ENCODE results near the gene MEF2C. TPM values are rescaled to one million over a fixed set of nuclear protein-coding genes. Genes with fewer than 3 reads are reported as not detected.

The MEF2C gene
- polyA plus RNA-seq, 3 donors = 3.3 to 15.6 (median 14.3) TPM

- WGBS, 3 donors = 84 to 93% (median 87%) methylated on average over 3 of the region's 3 CpGs
- no peak overlapping the region for H3K27ac ChIP-seq (ENCODE audit: low read depth, low read length)
These were observed 126.0 kb downstream of the MEF2C start for GRCh38 chr5:88756953-88757352.

DNA sequence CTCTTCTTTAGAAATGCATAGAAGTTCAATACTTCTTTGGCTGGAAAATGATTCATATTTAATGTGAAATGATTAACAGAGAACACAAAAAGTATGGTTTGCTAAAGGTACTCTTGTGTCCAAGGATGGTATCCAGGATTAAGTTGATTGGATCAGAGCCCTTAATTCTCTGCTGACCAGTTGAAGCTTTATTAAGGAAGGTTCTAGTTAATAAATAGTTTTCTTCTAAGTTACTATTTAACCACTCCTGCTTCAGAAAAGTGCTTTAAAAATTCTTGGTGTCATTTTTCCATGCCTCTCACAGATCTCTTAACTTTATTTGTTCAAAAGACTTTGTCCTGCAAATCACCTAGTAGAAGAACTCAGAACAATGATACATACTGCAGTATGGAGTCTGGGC, 134.3 kb downstream of the MEF2C start:
- H3K27ac ChIP-seq (ENCODE audit: low read depth, low read length) = no peak overlapping the region

GRCh38 chr5:88746438-88746882, 136.5 kb downstream of the MEF2C start:
- H3K27ac ChIP-seq (ENCODE audit: low read depth, low read length) = no peak overlapping the region
- 83 to 90% (median 88%) methylated on average over 3 of the region's 3 CpGs for WGBS, 3 donors

DNA sequence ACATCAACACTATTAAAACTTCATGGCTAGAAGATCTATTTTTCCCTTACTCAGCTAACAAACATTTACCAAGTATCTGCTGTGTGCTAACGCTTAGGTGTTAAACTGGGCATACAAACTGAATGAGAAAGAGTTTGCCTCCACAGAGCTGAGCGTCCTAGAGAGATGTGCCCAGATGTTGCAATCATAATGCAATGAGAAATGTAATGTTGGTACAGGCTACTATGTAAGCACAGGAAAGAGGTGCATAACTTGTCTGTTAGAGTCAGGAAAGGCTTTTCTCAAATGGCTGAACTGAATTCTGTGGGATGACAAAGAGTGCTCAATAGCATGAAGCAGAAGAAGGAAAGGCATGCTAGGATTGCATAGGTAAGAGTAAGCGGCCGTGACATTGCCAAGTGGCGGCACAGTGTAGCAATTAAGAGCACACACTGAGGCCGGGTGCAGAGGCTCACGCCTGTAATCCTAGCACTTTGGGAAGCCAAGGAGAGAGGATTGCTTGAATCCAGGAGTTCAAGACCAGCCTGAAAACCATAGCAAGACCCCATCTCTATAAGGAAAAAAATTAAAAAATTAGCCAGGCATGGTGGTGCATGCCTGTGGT, 137.8 kb downstream of the MEF2C start:
- 54 to 88% (median 74%) methylated on average over 7 of the region's 7 CpGs for WGBS, 3 donors
- H3K27ac ChIP-seq (ENCODE audit: low read depth, low read length) = no peak overlapping the region

- H3K27ac ChIP-seq (ENCODE audit: low read depth, low read length) = no peak overlapping the region
- 24 to 37% (median 24%) methylated on average over 2 of the region's 2 CpGs for WGBS, 3 donors
These were observed 139.7 kb downstream of the MEF2C start for GRCh38 chr5:88743231-88743834.

GRCh38 chr5:88741964-88742363, 141.0 kb downstream of the MEF2C start:
- 53 to 71% (median 55%) methylated on average over 1 of the region's 1 CpG for WGBS, 3 donors
- no peak overlapping the region for H3K27ac ChIP-seq (ENCODE audit: low read depth, low read length)

GRCh38 chr5:88740604-88741185, 142.3 kb downstream of the MEF2C start:
- WGBS, 3 donors = 61 to 77% (median 63%) methylated on average over 5 of the region's 5 CpGs
- no peak overlapping the region for H3K27ac ChIP-seq (ENCODE audit: low read depth, low read length)

- H3K27ac ChIP-seq (ENCODE audit: low read depth, low read length) = no peak overlapping the region
- 83 to 98% (median 95%) methylated on average over 1 of the region's 2 CpGs for WGBS, 3 donors
These were observed 146.5 kb downstream of the MEF2C start for GRCh38 chr5:88736494-88736893.

DNA sequence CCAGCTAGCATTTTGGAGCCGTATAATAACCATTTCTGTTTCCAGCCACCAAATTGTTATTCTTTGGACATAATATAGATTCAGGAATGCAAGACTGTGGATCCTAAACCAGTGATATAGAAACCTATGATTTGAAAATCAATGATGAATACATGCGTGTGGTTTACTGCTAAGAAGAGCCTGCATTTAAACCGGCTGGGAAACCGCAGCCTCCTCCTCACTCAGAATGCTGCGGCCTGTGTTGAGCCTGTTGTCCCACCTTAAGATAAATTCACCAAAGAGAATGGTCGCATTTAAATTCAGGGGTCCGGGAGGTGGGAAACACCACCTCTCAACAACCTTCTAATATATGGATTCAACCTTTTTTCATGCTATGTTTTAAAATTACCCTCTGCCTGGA, 148.0 kb downstream of the MEF2C start:
- H3K27ac ChIP-seq (ENCODE audit: low read depth, low read length) = no peak overlapping the region
- 77 to 85% (median 83%) methylated on average over 7 of the region's 7 CpGs for WGBS, 3 donors

- no peak overlapping the region for H3K27ac ChIP-seq (ENCODE audit: low read depth, low read length)
- WGBS, 3 donors = 37 to 55% (median 53%) methylated on average over 6 of the region's 6 CpGs
These were observed 148.8 kb downstream of the MEF2C start for GRCh38 chr5:88734191-88734640.

DNA sequence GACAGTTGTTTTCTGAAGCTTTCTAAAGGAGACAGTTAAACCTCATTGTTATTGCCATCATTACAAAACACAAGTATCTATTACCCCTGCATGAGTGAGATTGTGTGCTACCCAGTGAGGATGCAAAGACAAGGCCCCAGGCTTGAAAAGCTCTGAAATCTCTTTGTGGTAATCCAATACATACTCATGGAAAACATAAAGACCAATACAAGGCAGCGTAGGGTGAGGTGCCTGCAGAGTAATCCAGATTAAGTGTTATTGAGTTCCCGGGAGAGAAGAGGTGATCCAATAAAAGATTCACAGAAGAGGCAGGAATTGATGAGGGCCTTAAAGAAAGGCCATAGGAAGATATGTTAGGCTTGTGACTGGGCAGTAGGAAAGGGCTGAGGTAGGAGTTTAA, 150.1 kb downstream of the MEF2C start:
- no peak overlapping the region for H3K27ac ChIP-seq (ENCODE audit: low read depth, low read length)
- WGBS, 3 donors = 92 to 94% (median 92%) methylated on average over 2 of the region's 2 CpGs

DNA sequence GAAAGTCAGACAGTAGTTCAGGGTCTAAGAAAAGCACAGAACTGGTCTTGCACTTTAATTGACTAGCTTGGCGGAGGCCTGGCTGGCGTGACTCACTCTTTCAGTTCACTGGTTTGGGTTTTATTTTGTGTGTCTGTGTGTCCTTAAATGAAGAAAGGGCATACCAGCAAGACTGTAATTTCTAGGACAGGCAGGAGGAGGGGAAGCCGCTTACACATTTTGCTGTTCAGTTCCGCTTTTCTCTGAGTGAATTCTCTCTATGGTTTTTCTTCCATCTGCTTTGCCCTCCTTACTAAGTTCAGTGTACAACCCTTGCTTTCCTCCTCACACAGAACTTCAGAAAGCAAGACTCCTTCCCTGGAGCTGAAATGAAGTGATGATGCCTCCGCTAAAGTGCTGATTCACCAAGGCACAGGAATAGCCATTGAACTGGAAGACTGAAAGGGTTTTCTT, 150.8 kb downstream of the MEF2C start:
- 47 to 91% (median 57%) methylated on average over 5 of the region's 5 CpGs for WGBS, 3 donors
- no peak overlapping the region for H3K27ac ChIP-seq (ENCODE audit: low read depth, low read length)

DNA sequence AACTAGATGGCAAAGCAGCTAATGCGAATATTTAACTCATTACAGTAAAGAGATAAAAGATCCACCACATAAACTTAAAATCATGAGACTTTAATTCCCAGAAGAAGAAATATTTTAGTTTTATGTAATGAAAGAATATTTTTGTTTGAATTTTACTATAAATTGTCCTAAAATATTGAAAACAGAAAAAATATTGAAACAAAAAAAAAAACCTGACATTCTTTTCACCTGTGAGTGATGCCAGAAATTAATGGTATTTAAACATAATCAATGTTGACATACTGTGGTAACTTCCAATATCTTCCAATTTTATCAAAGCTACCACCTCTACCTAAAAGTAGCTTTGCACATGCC, 153.2 kb downstream of the MEF2C start:
- 7 to 15% (median 10%) methylated on average over 1 of the region's 1 CpG for WGBS, 3 donors
- H3K27ac ChIP-seq (ENCODE audit: low read depth, low read length) = no peak overlapping the region

- WGBS, 3 donors = 68 to 79% (median 75%) methylated on average over 5 of the region's 5 CpGs
- H3K27ac ChIP-seq (ENCODE audit: low read depth, low read length) = no peak overlapping the region
These were observed 153.7 kb downstream of the MEF2C start for GRCh38 chr5:88729084-88729828.

GRCh38 chr5:88727705-88728313, 155.2 kb downstream of the MEF2C start:
- H3K27ac ChIP-seq (ENCODE audit: low read depth, low read length) = no peak overlapping the region
- WGBS, 3 donors = 37 to 39% (median 38%) methylated on average over 3 of the region's 3 CpGs

DNA sequence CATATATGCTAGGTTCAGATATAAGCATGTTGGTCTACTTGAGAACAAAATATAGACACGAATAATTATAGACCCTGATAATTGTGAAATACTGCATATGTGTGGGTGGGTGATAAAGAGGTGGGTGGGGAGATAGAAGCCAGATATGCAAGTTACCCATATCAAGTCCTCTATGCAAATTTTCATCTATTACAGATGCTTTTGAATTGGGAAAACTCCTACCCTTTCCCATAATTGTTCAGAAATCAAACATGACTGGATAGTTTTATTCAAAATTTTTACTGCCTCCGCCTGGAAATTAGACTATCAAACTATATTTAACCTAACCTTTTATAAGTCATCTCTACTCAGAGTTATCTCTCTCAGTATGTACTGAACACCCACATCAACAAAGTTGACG, 157.5 kb downstream of the MEF2C start:
- no peak overlapping the region for H3K27ac ChIP-seq (ENCODE audit: low read depth, low read length)
- WGBS, 3 donors = 68 to 90% (median 78%) methylated on average over 3 of the region's 3 CpGs

DNA sequence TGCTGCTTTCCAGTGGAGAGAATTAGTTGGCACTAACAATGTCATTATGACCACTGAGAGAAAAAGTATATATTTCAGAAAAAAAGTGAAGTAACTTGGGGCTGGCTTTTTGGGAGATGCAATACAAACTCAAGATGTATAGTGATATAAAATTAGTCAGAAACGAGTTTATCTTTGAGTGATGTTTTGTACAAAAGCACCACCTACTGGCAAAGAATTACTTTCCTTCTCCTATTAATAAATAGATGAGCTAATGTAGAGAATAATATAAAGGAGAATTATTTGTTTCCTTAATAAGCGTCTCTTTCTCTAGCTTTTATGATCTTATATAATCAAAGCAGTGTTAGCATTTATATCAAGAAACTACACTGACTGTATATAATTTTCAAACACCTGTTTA, 158.8 kb downstream of the MEF2C start:
- WGBS, 3 donors = 43 to 61% (median 55%) methylated on average over 2 of the region's 2 CpGs
- H3K27ac ChIP-seq (ENCODE audit: low read depth, low read length) = no peak overlapping the region

GRCh38 chr5:88722546-88723073, 160.4 kb downstream of the MEF2C start:
- no peak overlapping the region for H3K27ac ChIP-seq (ENCODE audit: low read depth, low read length)
- 66 to 92% (median 92%) methylated on average over 20 of the region's 20 CpGs for WGBS, 3 donors

DNA sequence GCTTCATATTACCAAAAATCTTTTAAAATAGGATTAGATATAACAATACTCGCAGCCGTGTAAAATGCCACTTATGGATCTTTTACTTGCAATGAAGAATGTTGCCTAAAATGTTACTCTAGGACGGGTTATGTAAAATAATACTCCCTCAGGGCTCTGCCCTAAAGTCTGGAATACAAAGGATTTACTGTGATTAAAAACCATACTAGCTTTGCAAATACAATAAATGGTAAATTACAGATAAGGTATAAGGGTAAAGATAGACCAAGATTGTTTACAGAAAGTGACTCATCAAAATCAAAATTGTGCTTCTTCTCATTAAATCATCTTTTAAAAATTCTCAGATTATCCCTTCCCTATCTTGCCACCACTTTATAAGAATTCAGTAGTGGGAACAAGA, 163.6 kb downstream of the MEF2C start:
- no peak overlapping the region for H3K27ac ChIP-seq (ENCODE audit: low read depth, low read length)
- 87% methylated on average over 3 of the region's 3 CpGs for WGBS, 3 donors
